ENCODE measurements around the gene RAD23A.

The RAD23A gene

GRCh38 chr19:12997967-12998940 lies 52.6 kb downstream of the RAD23A start:
- Histone ChIP-seq H3K27ac (no peak overlapping the region), H3K27me3 (ENCODE audit: control insufficient read depth, insufficient read depth, low read length) (no peaks in the 10 kb centered on the region), H3K36me3 (ENCODE audit: control insufficient read depth, insufficient read depth, low read length) (no peaks in the 10 kb centered on the region), H2AFZ (no peak overlapping the region), H3K4me1 (peaks cover 5% of the 10 kb centered on the region), H3K79me2 (peaks cover 5% of the 10 kb centered on the region), H3K4me2 (ENCODE audit: low read length) (no peak overlapping the region), H3K9ac (no peak overlapping the region), H3K9me3 (ENCODE audit: control insufficient read depth, low read length) (no peaks in the 10 kb centered on the region), H3K4me3 (ENCODE audit: low read depth, low read length) (no peak overlapping the region)
- no peak for TF ChIP-seq CTCF (IDR thresholded peaks at IDR 0.05)

GRCh38 chr19:13001166-13001501 lies 55.5 kb downstream of the RAD23A start:
- peaks cover 3% of the 10 kb centered on the region for H3K4me1 ChIP-seq
- H3K27ac ChIP-seq, result no peak overlapping the region
- no peak overlapping the region for H3K4me2 ChIP-seq (ENCODE audit: low read length)
- H3K36me3 ChIP-seq (ENCODE audit: control insufficient read depth, insufficient read depth, low read length), result no peaks in the 10 kb centered on the region
- H3K79me2 ChIP-seq, result peaks cover 5% of the 10 kb centered on the region
- no peak overlapping the region for H3K9ac ChIP-seq
- H3K9me3 ChIP-seq (ENCODE audit: control insufficient read depth, low read length), result no peaks in the 10 kb centered on the region
- H3K27me3 ChIP-seq (ENCODE audit: control insufficient read depth, insufficient read depth, low read length), result no peaks in the 10 kb centered on the region
- TF ChIP-seq CTCF (IDR thresholded peaks at IDR 0.05), result no peak
- H2AFZ ChIP-seq, result no peak overlapping the region
- no peak overlapping the region for H3K4me3 ChIP-seq (ENCODE audit: low read depth, low read length)

- Histone ChIP-seq H3K27me3 (ENCODE audit: control insufficient read depth, insufficient read depth, low read length) (no peaks in the 10 kb centered on the region), H2AFZ (no peak overlapping the region), H3K9ac (no peak overlapping the region), H3K27ac (no peak overlapping the region), H3K79me2 (peaks cover 5% of the 10 kb centered on the region), H3K9me3 (ENCODE audit: control insufficient read depth, low read length) (no peaks in the 10 kb centered on the region), H3K4me2 (ENCODE audit: low read length) (no peak overlapping the region), H3K4me3 (ENCODE audit: low read depth, low read length) (no peak overlapping the region), H3K4me1 (peaks cover 3% of the 10 kb centered on the region), H3K36me3 (ENCODE audit: control insufficient read depth, insufficient read depth, low read length) (no peaks in the 10 kb centered on the region)
- no peak for TF ChIP-seq CTCF (IDR thresholded peaks at IDR 0.05)
Observed at GRCh38 chr19:13001502-13002165, 56.0 kb downstream of the RAD23A start.

- Histone ChIP-seq H3K4me2 (ENCODE audit: low read length) (no peak overlapping the region), H3K27ac (no peak overlapping the region), H3K4me3 (ENCODE audit: low read depth, low read length) (no peak overlapping the region)
Observed at GRCh38 chr19:13002166-13002898, 56.7 kb downstream of the RAD23A start.

More at GRCh38 chr19:13002166-13002898, 56.7 kb downstream of the RAD23A start:
- H3K79me2 ChIP-seq, result peaks cover 2% of the 10 kb centered on the region
- H2AFZ ChIP-seq, result no peak overlapping the region
- H3K9ac ChIP-seq, result no peak overlapping the region
- H3K36me3 ChIP-seq (ENCODE audit: control insufficient read depth, insufficient read depth, low read length), result no peaks in the 10 kb centered on the region
- H3K4me1 ChIP-seq, result no peaks in the 10 kb centered on the region
- TF ChIP-seq CTCF (IDR thresholded peaks at IDR 0.05), result no peak
- no peaks in the 10 kb centered on the region for H3K27me3 ChIP-seq (ENCODE audit: control insufficient read depth, insufficient read depth, low read length)
- H3K9me3 ChIP-seq (ENCODE audit: control insufficient read depth, low read length), result no peaks in the 10 kb centered on the region
